Activated CD8-positive, alpha-beta T cell treated with anti-CD3 and anti-CD28 coated beads, Interleukin-2, amount 10 ng/mL, durations not matched to agents 7 days and 5 days (primary cell): ENCODE results near the gene IGSF21. TPM values are rescaled to one million over a fixed set of nuclear protein-coding genes. Genes with fewer than 3 reads are reported as not detected.

Source experiments
- ATAC-seq: fragments of 150-1000 bp; cut with Tn5 transposase; one replicate; pipeline ENCODE4 v1.10.0; 2021; ENCODE audit warnings: moderate library complexity
- CTCF ChIA-PET: fragments of 350-600 bp; sonication (Branson Sonifier 250); formaldehyde crosslinking; loops from one replicate; lab custom pipeline; 2021; ENCODE audit warnings: antibody characterized with exemption; lab: Charles Lee
- POLR2A ChIA-PET: fragments of 350-600 bp; sonication (Branson Sonifier 250); formaldehyde crosslinking; loops from one replicate; lab custom pipeline; 2021; ENCODE audit warnings: antibody characterized with exemption; lab: Charles Lee
- DNase-seq: peaks from one replicate; pipeline ENCODE4 v3.0.0-alpha.2; 2020
- H3K27ac Mint-ChIP-seq: one replicate; pipeline ENCODE4 v1.8.0; 2021; ENCODE audit warnings: mild to moderate bottlenecking, mixed read lengths
- H3K27me3 Mint-ChIP-seq: one replicate; pipeline ENCODE4 v1.8.0; 2021; ENCODE audit warnings: low read depth, mixed read lengths
- H3K36me3 Mint-ChIP-seq: one replicate; pipeline ENCODE4 v1.8.0; 2021; ENCODE audit warnings: low read depth, mixed read lengths
- H3K4me1 Mint-ChIP-seq: one replicate; pipeline ENCODE4 v1.8.0; 2021; ENCODE audit warnings: low read depth, mixed read lengths
- H3K4me3 Mint-ChIP-seq: one replicate; pipeline ENCODE4 v1.8.0; 2021; ENCODE audit warnings: mild to moderate bottlenecking, mixed read lengths
- H3K9me3 Mint-ChIP-seq: one replicate; pipeline ENCODE4 v1.8.0; 2022; ENCODE audit warnings: mixed read lengths; ENCODE audit not compliant: insufficient read depth
- total RNA-seq, 2 experiments: library from RNA; stranded (reverse); gene quantifications; one replicate each; pipeline ENCODE4 v1.2.3, GENCODE V29; 2021

The IGSF21 gene
- total RNA-seq, 2 experiments from 2014 or later = not detected

GRCh38 chr1:18175530-18176377 is 68.2 kb downstream of the IGSF21 start:
- no peaks in the 10 kb centered on the region for H3K4me1 Mint-ChIP-seq
- ATAC-seq (no peak), DNase-seq (no peak)
- H3K27me3 Mint-ChIP-seq = peaks cover 9% of the 10 kb centered on the region
- no peaks in the 10 kb centered on the region for H3K36me3 Mint-ChIP-seq
- ChIA-PET CTCF (no interaction called here), POLR2A (no interaction called here)
- no peak overlapping the region for H3K4me3 Mint-ChIP-seq
- no peaks in the 10 kb centered on the region for H3K9me3 Mint-ChIP-seq
- no peak overlapping the region for H3K27ac Mint-ChIP-seq

- Mint-ChIP-seq H3K36me3 (no peaks in the 10 kb centered on the region), H3K27me3 (peaks cover 9% of the 10 kb centered on the region), H3K27ac (no peak overlapping the region), H3K4me1 (no peaks in the 10 kb centered on the region), H3K9me3 (no peaks in the 10 kb centered on the region), H3K4me3 (no peak overlapping the region)
- ChIA-PET CTCF (no interaction called here), POLR2A (no interaction called here)
- ATAC-seq (no peak), DNase-seq (no peak)
Measured at GRCh38 chr1:18176619-18177018, 69.0 kb downstream of the IGSF21 start.

GRCh38 chr1:18178111-18178510 is 70.5 kb downstream of the IGSF21 start:
- peaks cover 9% of the 10 kb centered on the region for H3K27me3 Mint-ChIP-seq
- H3K9me3 Mint-ChIP-seq = no peaks in the 10 kb centered on the region
- POLR2A ChIA-PET = no interaction called here
- no peaks in the 10 kb centered on the region for H3K4me1 Mint-ChIP-seq
- no peak overlapping the region for H3K4me3 Mint-ChIP-seq
- no peaks in the 10 kb centered on the region for H3K36me3 Mint-ChIP-seq
- CTCF ChIA-PET = interaction anchor here (0.9 kb wide), 1 partner anchor 54 kb away, joined by 3 read pairs; no protein-coding TSS in a partner anchor
- ATAC-seq (no peak), DNase-seq (no peak)
- no peak overlapping the region for H3K27ac Mint-ChIP-seq

GRCh38 chr1:18179009-18179408 is 71.4 kb downstream of the IGSF21 start:
- Mint-ChIP-seq H3K27ac (no peak overlapping the region), H3K9me3 (no peaks in the 10 kb centered on the region), H3K36me3 (no peaks in the 10 kb centered on the region), H3K4me1 (no peaks in the 10 kb centered on the region), H3K27me3 (peaks cover 9% of the 10 kb centered on the region), H3K4me3 (no peak overlapping the region)
- POLR2A ChIA-PET = no interaction called here
- CTCF ChIA-PET = no interaction called here
- ATAC-seq (no peak), DNase-seq (no peak)

- Mint-ChIP-seq H3K9me3 (no peaks in the 10 kb centered on the region), H3K4me3 (no peak overlapping the region), H3K27ac (no peak overlapping the region), H3K27me3 (peaks cover 6% of the 10 kb centered on the region), H3K4me1 (no peaks in the 10 kb centered on the region), H3K36me3 (no peaks in the 10 kb centered on the region)
- DNase-seq (no peak), ATAC-seq (no peak)
- ChIA-PET POLR2A (no interaction called here), CTCF (no interaction called here)
Measured at GRCh38 chr1:18182398-18183160, 75.0 kb downstream of the IGSF21 start.

GRCh38 chr1:18183533-18183932 is 75.9 kb downstream of the IGSF21 start:
- H3K36me3 Mint-ChIP-seq = no peaks in the 10 kb centered on the region
- no peak for ATAC-seq
- no peak overlapping the region for H3K27ac Mint-ChIP-seq
- H3K4me1 Mint-ChIP-seq = no peaks in the 10 kb centered on the region
- H3K27me3 Mint-ChIP-seq = no peaks in the 10 kb centered on the region
- no peaks in the 10 kb centered on the region for H3K9me3 Mint-ChIP-seq
- no peak for DNase-seq
- POLR2A ChIA-PET = no interaction called here
- H3K4me3 Mint-ChIP-seq = no peak overlapping the region
- CTCF ChIA-PET = no interaction called here

- POLR2A ChIA-PET = no interaction called here
- ATAC-seq (no peak), DNase-seq (no peak)
- Mint-ChIP-seq H3K27me3 (no peaks in the 10 kb centered on the region), H3K36me3 (no peaks in the 10 kb centered on the region), H3K4me3 (no peak overlapping the region), H3K27ac (no peak overlapping the region), H3K9me3 (no peaks in the 10 kb centered on the region), H3K4me1 (no peaks in the 10 kb centered on the region)
- CTCF ChIA-PET = no interaction called here
Measured at GRCh38 chr1:18187054-18187453, 79.5 kb downstream of the IGSF21 start.

- Mint-ChIP-seq H3K4me3 (no peak overlapping the region), H3K4me1 (no peaks in the 10 kb centered on the region), H3K27ac (no peak overlapping the region), H3K9me3 (no peaks in the 10 kb centered on the region), H3K27me3 (no peaks in the 10 kb centered on the region), H3K36me3 (no peaks in the 10 kb centered on the region)
- POLR2A ChIA-PET = no interaction called here
- ATAC-seq (no peak), DNase-seq (no peak)
- CTCF ChIA-PET = no interaction called here
Measured at GRCh38 chr1:18188820-18189517, 81.4 kb downstream of the IGSF21 start.

GRCh38 chr1:18190598-18190997 is 83.0 kb downstream of the IGSF21 start:
- Mint-ChIP-seq H3K4me1 (no peaks in the 10 kb centered on the region), H3K4me3 (no peak overlapping the region), H3K9me3 (no peaks in the 10 kb centered on the region), H3K27me3 (peaks cover 2% of the 10 kb centered on the region), H3K27ac (no peak overlapping the region), H3K36me3 (no peaks in the 10 kb centered on the region)
- CTCF ChIA-PET = no interaction called here
- POLR2A ChIA-PET = no interaction called here
- no peak for ATAC-seq
- DNase-seq = no peak

GRCh38 chr1:18191037-18191436 is 83.4 kb downstream of the IGSF21 start:
- H3K27ac Mint-ChIP-seq = no peak overlapping the region
- no peak for ATAC-seq
- ChIA-PET CTCF (no interaction called here), POLR2A (no interaction called here)
- H3K27me3 Mint-ChIP-seq = peaks cover 3% of the 10 kb centered on the region
- no peaks in the 10 kb centered on the region for H3K4me1 Mint-ChIP-seq
- no peak overlapping the region for H3K4me3 Mint-ChIP-seq
- no peaks in the 10 kb centered on the region for H3K36me3 Mint-ChIP-seq
- no peak for DNase-seq
- H3K9me3 Mint-ChIP-seq = no peaks in the 10 kb centered on the region

GRCh38 chr1:18191481-18192155 is 84.0 kb downstream of the IGSF21 start:
- ChIA-PET POLR2A (no interaction called here), CTCF (no interaction called here)
- Mint-ChIP-seq H3K4me3 (no peak overlapping the region), H3K27me3 (peaks cover 4% of the 10 kb centered on the region), H3K4me1 (no peaks in the 10 kb centered on the region), H3K36me3 (no peaks in the 10 kb centered on the region), H3K9me3 (no peaks in the 10 kb centered on the region), H3K27ac (no peak overlapping the region)
- no peak for DNase-seq
- no peak for ATAC-seq
